Cerebellar nuclear complex (tissue), 1 donor: ENCODE data around the gene CREBBP.

Experiments used
- DNase-seq, 2 experiments: peaks; one replicate each; lab custom pipeline; 2025; lab: John Stamatoyannopoulos, UW

Gene CREBBP

DNA sequence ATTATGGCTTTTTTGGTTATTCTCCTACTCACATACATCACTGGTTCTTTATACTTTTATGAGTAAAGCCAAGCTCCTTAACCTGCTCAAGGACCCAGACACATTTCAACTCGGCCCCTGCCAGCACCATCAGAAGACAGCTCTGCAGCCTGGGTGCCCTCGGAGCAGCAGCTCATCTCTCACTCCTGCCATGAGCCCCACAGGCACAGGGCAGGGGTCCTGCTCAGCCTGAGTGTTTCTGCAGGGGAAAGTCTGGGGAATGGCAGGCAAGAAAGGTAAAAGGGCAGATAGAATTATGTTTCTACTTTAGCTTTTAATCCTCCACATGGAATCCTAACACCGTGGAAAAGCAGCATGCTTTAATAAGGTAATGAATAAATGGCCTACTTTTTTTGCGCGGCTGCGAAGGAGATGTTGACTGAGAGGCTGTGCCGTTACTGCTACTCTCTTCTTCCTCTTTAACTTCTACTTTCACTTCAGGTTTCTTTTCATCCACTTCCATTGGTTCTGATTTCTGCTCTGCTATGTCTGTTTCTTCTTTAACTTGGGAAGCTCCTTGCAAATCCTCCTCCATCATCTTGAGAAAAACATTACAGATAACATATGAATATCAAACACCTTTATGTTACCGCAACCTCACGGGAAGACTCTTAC lies 113.1 kb downstream of the CREBBP start:
- no peak for DNase-seq

DNA sequence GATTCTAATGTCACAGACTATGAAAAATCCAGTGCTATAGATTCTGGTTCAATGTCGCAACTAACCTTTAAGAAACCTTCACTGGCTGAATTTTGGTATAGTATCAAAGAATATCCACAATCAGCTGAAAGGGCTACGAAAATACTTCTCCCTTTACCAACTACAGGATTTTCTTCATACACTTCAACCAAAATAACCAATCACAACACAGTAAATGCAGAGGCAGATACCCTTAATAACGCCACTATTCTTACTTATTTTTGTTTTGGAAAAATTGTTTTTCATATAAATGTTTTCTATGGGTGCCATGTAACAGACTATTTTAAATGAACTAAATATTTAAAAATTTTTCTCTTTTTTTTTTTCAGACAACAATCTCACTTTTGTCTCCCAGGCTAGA lies 114.3 kb downstream of the CREBBP start:
- DNase-seq, result no peak

DNA sequence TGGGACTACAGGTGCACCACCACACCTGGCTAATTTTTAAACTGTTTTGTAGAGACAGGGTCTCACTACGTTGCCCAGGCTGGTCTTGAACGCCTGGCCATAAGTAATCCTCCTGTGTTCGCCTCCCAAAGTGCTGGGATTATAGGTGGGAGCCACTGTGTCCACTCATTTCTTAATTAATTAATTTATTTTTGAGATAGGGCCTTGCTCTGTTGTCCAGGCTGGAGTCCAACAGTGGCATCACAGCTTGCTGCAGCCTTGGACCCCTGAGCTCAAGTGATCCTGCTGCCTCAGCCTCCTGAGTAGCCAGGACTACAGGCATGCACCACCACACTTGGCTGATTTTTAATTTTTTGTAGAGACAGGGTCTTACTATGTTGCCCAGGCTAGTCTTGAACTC lies 116.1 kb downstream of the CREBBP start:
- no peak for DNase-seq

DNA sequence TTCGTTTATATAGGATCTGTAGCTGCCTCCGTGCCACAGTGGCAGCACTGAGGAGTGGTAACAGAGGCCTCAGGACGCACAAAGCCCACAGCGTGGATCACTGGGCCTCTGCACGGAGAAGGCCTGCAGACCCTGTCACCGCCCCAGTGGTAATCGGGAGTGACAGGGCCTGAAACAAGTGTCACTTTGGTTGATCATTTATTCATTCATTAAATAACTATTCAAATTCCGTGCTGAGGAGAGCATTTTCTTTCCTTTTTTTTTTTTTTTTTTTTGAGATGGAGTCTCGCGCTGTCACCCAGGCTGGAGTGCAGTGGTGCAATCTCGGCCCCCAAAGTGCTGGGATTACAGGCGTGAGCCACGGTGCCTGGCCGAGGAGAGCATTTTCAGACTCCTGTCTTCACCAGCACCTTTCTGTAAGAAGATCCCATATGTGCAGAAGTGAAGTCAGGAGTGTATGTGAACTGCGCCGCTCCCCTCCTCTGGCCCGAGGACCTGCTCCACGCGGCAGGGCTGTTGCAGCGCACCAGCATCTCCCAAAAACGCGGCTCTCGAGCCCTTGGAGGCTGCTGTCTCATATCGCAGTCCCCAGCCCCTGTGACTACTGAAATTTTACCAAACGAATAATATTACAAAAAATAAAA lies 118.3 kb downstream of the CREBBP start:
- no peak for DNase-seq

DNA sequence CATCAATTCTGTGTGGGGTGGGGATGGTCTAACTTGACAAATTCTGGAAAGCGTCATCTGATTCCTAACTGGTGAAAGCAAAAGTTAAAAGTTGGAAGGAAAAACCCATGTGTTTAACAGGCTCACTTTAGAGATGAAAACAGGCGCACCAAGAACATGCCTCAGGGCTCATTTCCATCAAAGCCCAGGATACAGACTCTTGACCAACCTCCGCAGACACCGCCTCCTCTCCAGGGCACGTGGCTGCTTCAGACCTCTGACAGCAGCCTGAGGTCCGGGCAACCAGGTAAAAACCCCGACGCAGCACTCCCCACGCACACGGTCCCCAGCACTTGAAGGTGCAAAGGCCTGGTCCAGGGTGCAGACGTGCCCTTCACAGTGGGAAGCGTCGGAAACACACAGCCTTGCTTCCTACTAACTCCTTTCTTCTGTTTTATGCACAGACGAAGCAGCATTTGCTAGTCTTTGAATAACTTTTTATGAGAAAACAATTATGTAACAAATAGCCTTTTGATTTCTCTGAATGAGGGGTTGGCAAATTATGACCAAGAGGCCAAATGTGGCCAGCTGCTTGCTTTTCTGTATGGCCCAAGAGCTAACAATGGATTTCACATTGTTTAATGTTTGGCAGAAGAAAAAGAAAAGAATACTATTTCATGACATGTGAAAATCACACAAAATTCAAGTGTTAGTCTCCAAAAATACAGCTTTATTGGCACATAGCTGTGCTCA lies 119.0 kb downstream of the CREBBP start:
- DNase-seq, result no peak

DNA sequence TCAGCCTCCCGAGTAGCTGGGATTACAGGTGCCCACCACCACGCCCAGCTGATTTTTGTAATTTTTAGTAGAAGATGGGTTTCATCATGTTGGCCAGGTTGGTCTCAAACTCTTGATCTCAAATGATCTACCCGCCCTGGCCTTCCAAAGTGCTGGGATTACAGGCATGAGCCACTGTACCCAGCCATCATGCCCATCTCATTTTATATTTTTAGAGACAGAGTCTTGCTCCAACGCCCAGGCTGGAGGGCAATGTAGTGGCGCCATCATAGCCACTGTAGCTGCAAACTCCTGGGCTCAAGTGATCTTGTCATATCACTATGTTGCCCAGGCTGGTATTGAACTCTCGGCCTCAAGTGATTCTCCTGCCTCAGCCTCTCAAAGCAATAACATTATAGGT lies 120.0 kb downstream of the CREBBP start:
- DNase-seq, result no peak

DNA sequence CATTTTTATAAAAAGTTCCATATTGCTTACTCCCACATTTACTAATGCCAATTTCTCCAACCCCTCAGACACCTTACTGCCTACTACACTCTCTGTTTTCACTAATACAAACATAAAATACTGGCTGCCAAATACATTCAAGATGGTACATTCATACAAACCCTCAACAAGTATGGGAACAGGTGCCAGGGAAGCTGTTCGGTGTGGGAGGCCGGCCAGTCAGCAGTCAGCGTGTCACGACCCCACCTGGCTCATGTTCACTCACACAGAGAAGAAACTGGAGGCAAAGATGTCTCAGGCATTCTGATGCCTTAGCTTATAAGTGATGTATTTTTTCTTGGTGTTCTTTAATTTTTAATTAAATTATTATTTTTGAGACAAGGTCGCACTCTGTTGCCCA lies 120.8 kb downstream of the CREBBP start:
- peak; percentile 14 to 61 for DNase-seq

DNA sequence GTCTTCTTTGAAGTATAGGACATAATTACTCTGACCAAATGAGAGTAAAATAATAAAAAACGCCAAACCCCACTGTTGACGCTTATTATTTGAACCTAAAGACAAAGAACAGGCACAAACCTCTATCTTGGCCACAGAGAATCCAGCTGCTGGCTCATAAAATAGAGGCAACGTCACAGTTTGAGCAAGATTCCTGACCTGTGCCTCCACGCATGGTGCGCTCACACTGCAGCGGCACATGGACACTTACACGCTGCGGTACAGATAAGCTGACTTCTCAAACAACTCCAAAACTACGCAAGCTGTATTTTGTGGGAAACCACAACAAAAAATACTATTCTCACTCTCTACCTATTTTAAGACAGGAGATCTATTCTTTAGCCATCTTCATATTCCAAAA lies 124.4 kb downstream of the CREBBP start:
- DNase-seq, result no peak

DNA sequence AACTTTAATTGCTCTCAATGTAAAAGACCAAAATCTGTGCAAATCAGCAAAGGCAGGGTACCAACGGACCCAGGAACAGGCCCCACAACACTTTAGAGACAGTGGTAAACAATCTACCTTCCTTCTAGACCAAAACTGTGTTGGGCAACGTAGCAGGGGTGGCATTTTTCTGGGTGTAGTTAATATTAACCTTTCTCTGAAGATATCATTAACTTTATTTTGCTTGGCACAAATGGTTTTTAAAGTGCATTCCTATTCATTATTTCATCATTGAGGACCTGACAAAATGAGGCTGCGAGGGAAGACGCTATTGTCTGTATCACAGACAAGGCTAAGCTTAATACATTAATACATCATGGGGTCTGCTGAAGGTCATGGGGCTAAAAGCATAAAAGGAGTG lies 125.3 kb downstream of the CREBBP start:
- no peak for DNase-seq

DNA sequence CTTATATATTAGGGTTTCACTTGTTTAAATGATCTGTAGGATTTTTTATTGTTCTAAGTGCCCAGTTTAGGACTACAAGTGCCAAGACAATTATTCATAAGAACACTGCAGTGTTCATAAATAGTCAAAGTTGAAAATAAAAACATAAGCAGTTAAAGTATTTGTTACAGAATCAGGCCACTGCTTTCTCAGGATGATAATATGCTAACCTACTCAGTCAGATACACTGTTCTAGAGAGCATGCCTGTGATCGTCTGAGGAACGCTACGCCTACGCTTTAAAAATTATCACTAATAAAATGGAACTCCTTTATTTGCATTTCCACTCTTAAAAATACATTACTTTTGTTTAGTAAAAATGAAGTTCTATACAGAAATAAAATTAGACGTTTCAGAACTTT lies 125.7 kb downstream of the CREBBP start:
- DNase-seq, result no peak

DNA sequence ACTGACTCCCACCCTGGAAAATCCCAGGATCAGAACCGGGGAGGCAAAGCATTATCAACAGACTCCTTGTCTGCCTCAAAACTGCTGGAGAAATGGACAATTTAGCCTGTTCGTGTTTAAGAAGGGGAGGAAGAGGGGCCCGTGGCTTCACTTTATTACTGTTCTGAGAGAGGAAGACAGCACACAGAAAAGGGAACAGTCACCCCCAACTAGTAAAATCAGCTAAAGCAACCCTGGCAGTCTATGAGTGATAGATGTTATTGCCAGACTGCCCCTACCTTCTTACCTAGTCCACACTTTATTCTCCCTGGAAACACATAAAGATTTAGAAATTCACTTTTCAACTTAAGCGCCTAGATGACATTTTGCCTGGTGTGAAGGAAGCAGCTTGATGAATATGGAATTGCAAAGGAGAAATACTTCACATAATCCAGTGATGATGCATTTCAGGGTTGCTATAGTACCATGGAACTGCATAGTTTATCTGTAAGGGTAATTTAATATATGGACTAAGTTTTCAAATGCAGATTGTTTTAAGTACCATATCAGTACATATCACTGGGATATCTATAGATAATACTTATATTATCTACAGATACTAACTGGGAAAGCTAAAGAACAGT lies 126.3 kb downstream of the CREBBP start:
- DNase-seq, result no peak

DNA sequence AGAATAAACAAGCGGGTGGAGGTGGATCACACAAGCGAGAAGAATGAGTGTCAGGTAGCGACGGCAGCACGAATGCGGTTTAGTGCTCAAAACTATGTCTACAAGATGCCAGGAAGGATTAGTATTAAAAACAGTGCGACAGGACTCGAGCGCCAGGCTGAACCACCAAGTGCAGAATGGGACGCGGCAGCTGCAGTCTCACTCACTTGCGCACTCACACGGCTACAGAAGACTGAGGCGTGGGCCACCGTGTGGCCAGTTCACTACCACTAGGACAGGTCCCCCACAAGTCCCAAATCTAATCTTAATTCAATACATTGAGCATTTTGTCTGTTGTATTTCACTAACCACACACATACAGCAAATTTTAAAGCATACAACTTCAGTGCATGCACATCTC lies 127.5 kb downstream of the CREBBP start:
- DNase-seq, result no peak

DNA sequence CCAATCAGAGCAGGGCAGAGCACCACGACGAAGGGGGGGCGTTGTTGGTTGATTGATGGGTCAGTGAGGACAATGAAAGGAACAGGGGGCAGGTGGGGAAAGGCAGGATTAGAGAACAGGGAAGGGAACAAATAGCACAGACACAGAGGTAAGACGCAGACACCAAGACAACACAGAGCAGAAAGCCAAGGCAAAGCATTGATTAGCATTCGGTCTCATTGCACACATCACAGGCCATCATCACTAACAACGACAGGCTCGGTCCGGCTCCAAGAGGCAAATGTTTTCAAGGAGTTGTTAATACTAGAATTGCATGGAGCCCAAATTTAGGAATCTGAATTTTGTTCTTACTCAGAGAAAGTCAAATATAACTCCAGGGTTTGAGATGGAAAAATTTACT lies 128.6 kb downstream of the CREBBP start:
- DNase-seq, result no peak

DNA sequence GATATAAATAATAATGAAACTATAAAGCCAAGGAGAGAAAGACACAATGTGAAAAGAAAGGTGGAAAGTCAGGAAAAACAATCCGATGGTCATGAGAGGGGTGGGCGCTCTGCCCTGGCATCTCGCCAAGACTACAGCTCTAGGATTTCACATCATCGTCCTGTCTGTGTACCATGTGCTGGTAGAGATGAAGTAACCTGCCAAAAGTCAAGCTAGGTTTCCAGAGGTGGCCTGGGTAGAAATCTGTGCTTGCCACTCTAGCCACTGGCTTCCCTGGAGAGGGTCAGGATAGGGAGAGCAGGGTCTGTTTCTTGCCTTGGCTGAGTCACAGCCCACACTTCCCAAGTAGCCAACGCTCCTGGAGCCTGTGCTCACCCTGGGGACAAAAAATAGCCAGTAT lies 132.2 kb downstream of the CREBBP start:
- no peak for DNase-seq

DNA sequence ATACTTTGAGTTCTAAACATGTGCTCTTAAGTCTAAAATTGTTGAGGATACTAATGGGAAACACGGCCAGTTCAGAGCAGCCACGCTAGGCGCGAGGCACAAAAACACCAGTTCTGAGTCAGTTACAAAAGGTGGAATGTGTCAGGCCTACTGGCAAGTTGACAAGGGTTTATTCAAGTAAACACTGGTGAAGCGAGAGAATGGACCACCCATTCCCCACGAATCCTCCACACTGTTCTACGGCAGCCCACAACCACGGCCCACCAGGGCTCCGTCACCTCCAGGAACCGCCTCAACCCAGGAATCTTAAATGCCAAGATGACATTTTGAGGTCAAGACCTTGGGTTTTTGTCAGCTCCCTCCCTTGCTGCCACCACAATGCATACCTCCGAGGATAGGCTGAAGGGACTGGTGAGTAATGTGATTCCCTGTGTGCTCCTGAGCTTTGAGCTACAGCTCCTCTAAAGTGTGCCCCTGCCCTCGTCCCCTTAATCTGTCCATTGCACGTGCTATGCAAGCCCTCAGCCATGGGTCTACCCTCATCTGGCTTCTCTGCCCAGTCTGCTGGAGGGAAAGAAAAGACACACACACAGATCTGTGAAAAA lies 134.7 kb downstream of the CREBBP start:
- DNase-seq, result no peak

DNA sequence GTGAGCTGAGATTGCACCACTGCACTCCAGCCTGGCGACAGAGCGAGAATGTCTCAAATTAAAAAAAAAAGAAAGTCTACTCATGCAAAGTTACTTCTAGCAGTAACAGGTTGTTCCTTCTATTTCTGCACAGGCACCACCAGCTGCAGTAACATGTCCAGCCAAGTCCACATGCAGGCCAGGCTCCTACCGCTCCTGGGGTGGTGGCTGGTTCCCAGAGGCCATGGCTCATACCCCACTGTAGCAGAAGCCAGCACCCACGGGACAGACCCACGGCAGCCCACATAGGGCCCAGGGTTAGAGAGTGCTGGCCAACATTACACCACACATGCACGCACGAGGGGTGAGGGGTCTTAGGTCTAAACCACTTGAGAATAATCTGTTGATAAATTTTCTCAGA lies 136.5 kb downstream of the CREBBP start:
- DNase-seq, result no peak

DNA sequence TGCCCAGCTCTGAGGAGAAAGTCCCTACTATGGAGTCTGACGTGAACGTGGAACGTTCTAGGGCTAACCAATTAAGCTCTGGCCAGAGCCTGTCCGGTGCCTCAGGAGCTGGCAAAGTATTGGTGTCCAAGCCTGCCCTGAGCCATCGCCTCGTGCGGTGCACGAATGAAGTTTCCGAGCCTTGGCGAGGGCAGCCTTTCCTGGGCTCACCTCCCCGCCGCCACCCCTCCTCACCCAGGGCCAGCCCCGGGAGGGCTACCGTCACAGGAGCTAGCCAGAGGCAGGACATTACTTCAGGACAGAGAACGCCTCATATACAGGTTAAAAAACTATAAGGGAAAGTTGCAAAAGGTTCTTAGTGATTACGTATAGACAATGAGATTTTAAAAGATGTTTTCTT lies 139.6 kb downstream of the CREBBP start:
- no peak for DNase-seq

DNA sequence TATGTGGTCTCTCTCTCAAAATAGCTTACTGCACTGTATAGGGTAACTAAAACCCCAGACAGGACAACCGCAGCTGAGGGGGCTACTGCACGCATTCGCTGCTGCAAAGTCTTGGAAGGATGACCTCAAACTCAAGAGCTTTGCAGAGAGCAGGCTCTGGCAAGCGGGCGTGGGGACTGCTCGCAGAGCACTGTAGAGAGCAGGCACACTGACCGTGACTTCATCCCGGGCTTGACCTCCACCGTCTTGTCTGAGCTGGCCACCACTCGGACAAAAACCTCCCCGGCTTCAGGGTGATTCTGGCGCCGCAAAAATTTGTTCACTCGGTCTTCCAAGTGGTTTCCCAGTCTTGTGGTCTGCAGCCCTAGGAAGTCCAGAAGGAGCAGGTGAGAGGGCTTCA lies 140.3 kb downstream of the CREBBP start:
- DNase-seq, result no peak

DNA sequence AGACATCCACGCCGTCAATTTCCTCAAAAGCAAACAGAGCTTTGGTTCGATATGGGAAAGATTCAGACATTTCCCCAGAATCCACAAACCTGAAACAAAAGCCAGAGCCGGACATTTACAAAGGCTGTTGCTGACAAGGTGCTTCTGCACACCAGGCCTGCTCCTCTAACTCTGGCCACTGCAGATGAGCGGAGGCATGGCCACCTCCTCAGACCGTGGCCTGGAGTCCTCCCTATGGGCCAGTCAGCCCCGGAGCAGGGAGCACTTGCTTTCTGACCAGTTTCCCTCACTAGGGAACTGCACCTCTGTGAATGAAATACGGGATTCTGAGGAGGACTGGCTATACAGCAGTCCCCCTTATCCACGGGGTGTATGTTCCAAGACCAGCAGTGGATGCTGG lies 140.9 kb downstream of the CREBBP start:
- no peak for DNase-seq

DNA sequence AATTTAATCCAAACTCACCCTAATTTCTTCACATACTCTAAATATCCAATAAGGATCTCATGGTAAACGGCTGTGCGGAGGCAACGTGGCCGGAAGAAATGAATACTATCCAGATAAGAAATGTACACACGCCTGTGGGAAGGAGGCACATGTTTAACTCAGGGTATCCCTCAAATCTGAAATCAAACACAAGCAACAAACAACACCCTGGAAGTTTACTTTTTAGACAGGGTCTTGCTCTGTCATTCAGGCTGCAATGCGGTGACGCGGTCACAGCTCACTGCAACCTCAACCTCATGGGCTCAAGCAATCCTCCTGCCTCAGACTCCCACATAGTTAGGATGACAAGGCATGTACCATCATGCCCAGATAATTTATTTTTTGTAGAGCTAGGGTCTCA lies 142.0 kb downstream of the CREBBP start:
- no peak for DNase-seq

DNA sequence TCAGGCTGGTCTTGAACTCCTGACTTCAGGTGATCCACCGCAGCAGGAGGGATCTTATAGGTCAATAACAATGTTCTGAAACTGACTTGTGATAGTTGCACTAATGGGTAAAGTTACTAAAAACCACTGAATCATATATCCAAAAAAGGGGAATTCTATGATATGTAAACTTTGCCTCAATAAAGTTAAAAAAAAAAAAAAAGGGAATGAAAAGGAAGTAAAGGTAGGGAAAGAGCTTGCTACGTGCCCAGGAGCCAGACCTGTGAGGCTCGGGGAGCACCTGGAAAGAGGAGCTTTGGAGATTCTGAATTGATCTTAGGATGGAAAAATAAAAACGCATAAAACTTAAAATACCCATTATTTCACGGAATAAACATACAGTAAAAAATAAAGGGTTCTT lies 142.4 kb downstream of the CREBBP start:
- no peak for DNase-seq

DNA sequence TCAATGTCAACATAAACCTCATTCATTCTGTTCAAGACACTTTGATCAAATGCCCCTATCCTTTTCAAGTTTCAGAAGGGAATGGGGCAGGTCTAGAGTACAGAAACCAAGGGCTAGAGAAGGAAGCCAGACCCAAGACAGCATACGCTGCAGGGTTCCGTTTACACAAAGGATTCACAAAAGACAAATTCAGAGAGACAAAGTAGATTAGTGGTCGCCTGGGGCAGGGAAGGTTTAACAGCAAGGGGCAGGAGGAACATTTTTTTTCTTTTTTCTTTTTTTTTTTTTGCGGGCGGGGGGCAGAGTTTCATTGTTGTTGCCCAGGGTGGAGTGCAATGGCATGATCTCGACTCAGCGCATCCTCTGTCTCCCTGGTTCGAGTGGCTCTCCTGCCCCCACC lies 143.3 kb downstream of the CREBBP start:
- no peak for DNase-seq

DNA sequence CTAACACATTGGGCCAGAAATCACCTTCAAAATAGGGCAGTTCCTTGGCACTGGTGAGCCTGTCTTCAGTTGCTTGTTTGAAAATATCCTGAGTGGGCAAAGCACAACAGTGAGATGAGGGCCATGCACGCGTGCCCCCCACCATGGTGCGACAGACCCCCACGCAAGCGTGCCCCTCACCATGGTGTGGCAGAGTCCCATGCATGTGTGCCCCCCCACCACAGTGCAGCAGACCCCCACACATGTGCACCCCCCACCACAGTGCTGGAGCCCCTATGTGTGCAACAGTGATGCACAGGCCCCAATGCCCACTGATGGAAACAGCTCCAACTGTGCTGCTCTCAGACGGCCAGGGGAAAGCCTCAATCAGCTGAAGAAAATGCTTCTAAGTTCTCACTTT lies 144.4 kb downstream of the CREBBP start:
- no peak for DNase-seq
